Trophoblast cell (in vitro differentiated cells and primary cell): ENCODE data around the gene XYLT1.

Source experiments
- DNase-seq, 2 donors: peaks; one replicate each; pipeline ENCODE4 v3.0.0-alpha.2; 2016
- H2AFZ ChIP-seq: 2 replicates; pipeline ENCODE4 v1.6.1; 2013; ENCODE audit warnings: low read length, moderate library complexity, mild to moderate bottlenecking; ENCODE audit not compliant: insufficient read depth, poor library complexity
- H2AK5ac ChIP-seq: 2 replicates; pipeline ENCODE4 v1.6.1; 2013; ENCODE audit warnings: mild to moderate bottlenecking, low read length
- H2BK120ac ChIP-seq: 2 replicates; pipeline ENCODE4 v1.6.1; 2013; ENCODE audit warnings: low read length, mild to moderate bottlenecking, moderate library complexity; ENCODE audit not compliant: insufficient read depth, poor library complexity
- H2BK12ac ChIP-seq: 2 replicates; pipeline ENCODE4 v1.6.1; 2013; ENCODE audit warnings: mild to moderate bottlenecking, low read length, moderate library complexity
- H2BK5ac ChIP-seq: 2 replicates; pipeline ENCODE4 v1.6.1; 2013; ENCODE audit warnings: low read length, low read depth, moderate library complexity, mild to moderate bottlenecking; ENCODE audit not compliant: poor library complexity
- H3K14ac ChIP-seq: 2 replicates; pipeline ENCODE4 v1.6.1; 2013; ENCODE audit warnings: mild to moderate bottlenecking, low read length
- H3K18ac ChIP-seq: 2 replicates; pipeline ENCODE4 v1.6.1; 2013; ENCODE audit warnings: mild to moderate bottlenecking, low read length
- H3K23ac ChIP-seq: 2 replicates; pipeline ENCODE4 v1.6.1; 2013; ENCODE audit warnings: low read length
- H3K27ac ChIP-seq: 2 replicates; pipeline ENCODE4 v1.5.1; 2013; ENCODE audit warnings: low read depth, mild to moderate bottlenecking, inconsistent platforms, low read length, moderate library complexity
- H3K27me3 ChIP-seq: 2 replicates; pipeline ENCODE4 v1.6.1; 2013; ENCODE audit warnings: inconsistent platforms, mild to moderate bottlenecking, low read length, moderate library complexity; ENCODE audit not compliant: insufficient read depth
- H3K36me3 ChIP-seq, 2 experiments: 1 replicate in 1 of 2; 2 replicates in 1 of 2; pipeline ENCODE4 v1.6.1; 2013; ENCODE audit warnings: low read length in 2 of 2, mild to moderate bottlenecking in 2 of 2, moderate library complexity in 1 of 2; ENCODE audit not compliant: insufficient read depth in 2 of 2, control insufficient read depth in 1 of 2
- H3K4ac ChIP-seq: 2 replicates; pipeline ENCODE4 v1.6.1; 2013; ENCODE audit warnings: low read depth, mild to moderate bottlenecking, low read length, moderate library complexity
- H3K4me1 ChIP-seq, 2 experiments: 1 replicate in 1 of 2; 2 replicates in 1 of 2; pipeline ENCODE4 v1.6.1; 2013; ENCODE audit warnings: low read length in 2 of 2, mild to moderate bottlenecking in 2 of 2, moderate library complexity in 1 of 2; ENCODE audit not compliant: insufficient read depth in 2 of 2, control insufficient read depth in 1 of 2
- H3K4me2 ChIP-seq: 2 replicates; pipeline ENCODE4 v1.6.1; 2013; ENCODE audit warnings: inconsistent platforms, mild to moderate bottlenecking, low read length, moderate library complexity
- H3K4me3 ChIP-seq: 2 replicates; pipeline ENCODE4 v1.5.1; 2013; ENCODE audit warnings: mild to moderate bottlenecking, low read depth, low read length, inconsistent platforms
- H3K79me1 ChIP-seq: one replicate; pipeline ENCODE4 v1.6.1; 2013; ENCODE audit warnings: low read length
- H3K79me2 ChIP-seq: 2 replicates; pipeline ENCODE4 v1.6.1; 2013; ENCODE audit warnings: low read length, mild to moderate bottlenecking; ENCODE audit not compliant: control insufficient read depth, insufficient read depth, poor library complexity
- H3K9ac ChIP-seq: 2 replicates; pipeline ENCODE4 v1.6.1; 2013; ENCODE audit warnings: mild to moderate bottlenecking, low read length
- H3K9me3 ChIP-seq: 2 replicates; pipeline ENCODE4 v1.6.1; 2013; ENCODE audit warnings: low read depth, mild to moderate bottlenecking, control low read depth, inconsistent platforms, low read length; ENCODE audit not compliant: insufficient read depth
- H4K12ac ChIP-seq: 2 replicates; pipeline ENCODE4 v1.6.1; 2013; ENCODE audit warnings: low read depth, mild to moderate bottlenecking, low read length, moderate library complexity
- H4K8ac ChIP-seq: 2 replicates; pipeline ENCODE4 v1.6.1; 2013; ENCODE audit warnings: low read depth, mild to moderate bottlenecking, low read length, moderate library complexity
- H4K91ac ChIP-seq: one replicate; pipeline ENCODE4 v1.6.1; 2013; ENCODE audit warnings: low read depth, mild to moderate bottlenecking, low read length, moderate library complexity
- WGBS: extraction: QIAGEN DNeasy Blood & Tissue Kit; methylation state at CpG from one replicate; pipeline ENCODE4 v1.1.7; 2013; ENCODE audit warnings: missing lambda C conversion rate; ENCODE audit not compliant: insufficient read length, insufficient coverage; ENCODE audit errors: extremely low coverage; 5-methylcytosine and 5-hydroxymethylcytosine counted together

XYLT1 gene

GRCh38 chr16:17276010-17276530, 194.7 kb downstream of the XYLT1 start:
- peaks cover 2% of the 10 kb centered on the region for H3K9me3 ChIP-seq
- no peak overlapping the region for H3K27ac ChIP-seq
- no CpG with 5 or more reads among the region's 4 CpGs for WGBS
- no peak overlapping the region for H3K4me2 ChIP-seq
- H4K12ac ChIP-seq: no peak overlapping the region
- H3K4me1 ChIP-seq: no peaks in the 10 kb centered on the region
- no peak overlapping the region for H3K4me3 ChIP-seq
- H3K79me2 ChIP-seq: no peaks in the 10 kb centered on the region
- H2AFZ ChIP-seq: no peak overlapping the region
- H3K14ac ChIP-seq: no peak overlapping the region
- no peak overlapping the region for H3K9ac ChIP-seq
- no peak overlapping the region for H2AK5ac ChIP-seq
- H3K27me3 ChIP-seq: no peaks in the 10 kb centered on the region
- H3K4ac ChIP-seq: no peak overlapping the region
- no peak overlapping the region for H3K23ac ChIP-seq
- H4K91ac ChIP-seq: no peak overlapping the region
- no peak overlapping the region for H2BK120ac ChIP-seq
- H4K8ac ChIP-seq: no peak overlapping the region
- H2BK12ac ChIP-seq: no peak overlapping the region
- H2BK5ac ChIP-seq: no peak overlapping the region
- H3K18ac ChIP-seq: no peak overlapping the region
- H3K36me3 ChIP-seq: no peaks in the 10 kb centered on the region
- no peak for DNase-seq
- no peaks in the 10 kb centered on the region for H3K79me1 ChIP-seq

- Histone ChIP-seq H3K27ac (no peak overlapping the region), H3K4me1 (no peaks in the 10 kb centered on the region), H2AK5ac (no peak overlapping the region), H2BK12ac (no peak overlapping the region), H4K12ac (no peak overlapping the region), H3K9me3 (peaks cover 2% of the 10 kb centered on the region), H2AFZ (no peak overlapping the region), H3K14ac (no peak overlapping the region), H2BK120ac (no peak overlapping the region), H4K91ac (no peak overlapping the region), H3K18ac (no peak overlapping the region), H2BK5ac (no peak overlapping the region), H3K4ac (no peak overlapping the region), H3K27me3 (no peaks in the 10 kb centered on the region), H3K36me3 (no peaks in the 10 kb centered on the region), H4K8ac (no peak overlapping the region), H3K79me2 (no peaks in the 10 kb centered on the region), H3K4me2 (no peak overlapping the region), H3K4me3 (no peak overlapping the region), H3K23ac (no peak overlapping the region), H3K9ac (no peak overlapping the region), H3K79me1 (no peaks in the 10 kb centered on the region)
- no CpG with 5 or more reads among the region's 9 CpGs for WGBS
- DNase-seq: no peak
Measured at GRCh38 chr16:17275076-17276009, 195.4 kb downstream of the XYLT1 start.

- Histone ChIP-seq H3K27ac (no peak overlapping the region), H3K9me3 (peaks cover 2% of the 10 kb centered on the region), H4K12ac (no peak overlapping the region), H3K27me3 (no peaks in the 10 kb centered on the region), H3K36me3 (no peaks in the 10 kb centered on the region), H3K4me3 (no peak overlapping the region), H3K9ac (no peak overlapping the region), H2AFZ (no peak overlapping the region), H3K4me2 (no peak overlapping the region), H2BK5ac (no peak overlapping the region), H2BK120ac (no peak overlapping the region), H3K4ac (no peak overlapping the region), H2BK12ac (no peak overlapping the region), H3K14ac (no peak overlapping the region), H3K79me1 (no peaks in the 10 kb centered on the region), H3K18ac (no peak overlapping the region), H2AK5ac (no peak overlapping the region), H4K8ac (no peak overlapping the region), H3K79me2 (no peaks in the 10 kb centered on the region), H3K4me1 (no peaks in the 10 kb centered on the region), H4K91ac (no peak overlapping the region), H3K23ac (no peak overlapping the region)
- WGBS: no CpG with 5 or more reads among the region's 4 CpGs
- DNase-seq: peak; percentile 32 to 65
Measured at GRCh38 chr16:17273142-17273561, 197.6 kb downstream of the XYLT1 start.

GRCh38 chr16:17272716-17273115, 198.0 kb downstream of the XYLT1 start:
- Histone ChIP-seq H3K18ac (no peak overlapping the region), H3K23ac (no peak overlapping the region), H3K79me1 (no peaks in the 10 kb centered on the region), H2AK5ac (no peak overlapping the region), H4K91ac (no peak overlapping the region), H3K4me3 (no peak overlapping the region), H2BK5ac (no peak overlapping the region), H3K14ac (no peak overlapping the region), H2BK120ac (no peak overlapping the region), H2BK12ac (no peak overlapping the region), H3K4me1 (no peaks in the 10 kb centered on the region), H2AFZ (no peak overlapping the region), H4K12ac (no peak overlapping the region), H3K9me3 (peaks cover 2% of the 10 kb centered on the region), H4K8ac (no peak overlapping the region), H3K9ac (no peak overlapping the region), H3K36me3 (no peaks in the 10 kb centered on the region), H3K27ac (no peak overlapping the region), H3K79me2 (no peaks in the 10 kb centered on the region), H3K4ac (no peak overlapping the region), H3K4me2 (no peak overlapping the region), H3K27me3 (no peaks in the 10 kb centered on the region)
- no peak for DNase-seq
- WGBS: no CpG with 5 or more reads among the region's 10 CpGs
